SK-N-SH (cell line): Measurements from ENCODE around the gene OSBP2. TPM values are rescaled to one million over a fixed set of nuclear protein-coding genes. Genes with fewer than 3 reads are reported as not detected.
"Not testable (repeated sequence)": the region's sequence is repeated elsewhere in the genome, so short reads cannot be mapped to it uniquely, and the experiment has no call there.

Experiments
- CTCF ChIA-PET: fragments of 300-600, 350-600 bp; formaldehyde crosslinking; extraction: SDS; loops from one replicate; lab custom pipeline; 2021; lab: Yijun Ruan, JAX
- POLR2A ChIA-PET: fragments of 350-600 bp; sonication (Branson Sonifier 250); formaldehyde crosslinking; extraction: SDS; loops from one replicate; lab custom pipeline; 2020; ENCODE audit warnings: antibody characterized with exemption, inconsistent platforms; lab: Yijun Ruan, JAX
- DNase-seq: peaks from one replicate; pipeline ENCODE4 v3.0.0; 2012
- H2AFZ ChIP-seq: fragments of 200-600 bp; sonication (generic); 2 replicates; pipeline ENCODE4 v1.8.1; 2016; ENCODE audit warnings: antibody characterized with exemption, mild to moderate bottlenecking, low read depth
- H3F3A ChIP-seq: fragments of 200-600 bp; sonication (generic); replicated peaks from 2 replicates; pipeline ENCODE3; 2016; ENCODE audit warnings: antibody characterized with exemption, mild to moderate bottlenecking; ENCODE audit not compliant: insufficient read depth
- H3K27ac ChIP-seq, 2 experiments: fragments of 200-500 bp in 1 of 2; fragments of 200-600 bp in 1 of 2; sonication (Bioruptor generic) in 1 of 2; sonication (generic), shearing (Covaris generic) in 1 of 2; 2 replicates each; pipeline versions ENCODE4 v1.5.1 to v1.6.1; 2014 to 2016; ENCODE audit warnings: low read depth in 2 of 2, inconsistent platforms in 1 of 2, low read length in 1 of 2, mild to moderate bottlenecking in 1 of 2, mixed read lengths in 1 of 2
- H3K27me3 ChIP-seq: fragments of 200-600 bp; sonication (generic), shearing (Covaris generic); 2 replicates; pipeline ENCODE4 v1.6.1; 2016; ENCODE audit warnings: mixed run types; ENCODE audit not compliant: insufficient read depth
- H3K36me3 ChIP-seq, 2 experiments: fragments of 200-500 bp in 1 of 2; fragments of 200-600 bp in 1 of 2; sonication (Bioruptor generic) in 1 of 2; sonication (generic) in 1 of 2; replicated peaks in 1 of 2; 2 replicates each; pipeline versions ENCODE3 to v1.5.1; 2014 to 2016; ENCODE audit warnings: low read length in 1 of 2, mild to moderate bottlenecking in 1 of 2; ENCODE audit not compliant: insufficient read depth in 2 of 2, control insufficient read depth in 1 of 2
- H3K4me1 ChIP-seq, 2 experiments: fragments of 200-500 bp in 1 of 2; fragments of 200-600 bp in 1 of 2; sonication (Bioruptor generic) in 1 of 2; sonication (generic), shearing (Covaris generic) in 1 of 2; 2 replicates each; pipeline versions ENCODE4 v1.5.1 to v1.6.1; 2014 to 2016; ENCODE audit warnings: low read depth in 1 of 2, low read length in 1 of 2, mixed run types in 1 of 2; ENCODE audit not compliant: insufficient read depth in 2 of 2, control insufficient read depth in 1 of 2
- H3K4me2 ChIP-seq: fragments of 200-600 bp; sonication (generic), shearing (Covaris generic); 2 replicates; pipeline ENCODE4 v1.6.1; 2017; ENCODE audit warnings: mixed run types
- H3K4me3 ChIP-seq, 2 experiments: fragments of 200-500 bp in 1 of 2; fragments of 200-600 bp in 1 of 2; sonication (Bioruptor generic) in 1 of 2; sonication (generic), shearing (Covaris generic) in 1 of 2; 2 replicates each; pipeline versions ENCODE4 v1.5.1 to v1.8.1; 2014 to 2016; ENCODE audit warnings: low read depth in 2 of 2, inconsistent platforms in 1 of 2, low read length in 1 of 2, mild to moderate bottlenecking in 1 of 2, mixed read lengths in 1 of 2, moderate library complexity in 1 of 2
- H3K79me2 ChIP-seq: fragments of 200-600 bp; sonication (generic); 2 replicates; pipeline ENCODE4 v1.8.1; 2017; ENCODE audit warnings: mild to moderate bottlenecking; ENCODE audit not compliant: insufficient read depth
- H3K9ac ChIP-seq: fragments of 200-600 bp; sonication (generic); 2 replicates; pipeline ENCODE4 v1.6.1; 2017; ENCODE audit warnings: mixed run types
- H3K9me2 ChIP-seq: fragments of 200-600 bp; sonication (generic); 2 replicates; pipeline ENCODE4 v1.6.1; 2017; ENCODE audit warnings: mixed run types
- H3K9me3 ChIP-seq: fragments of 200-600 bp; sonication (generic); 2 replicates; pipeline ENCODE4 v1.6.1; 2017; ENCODE audit warnings: mixed run types, mild to moderate bottlenecking, moderate library complexity
- H4K20me1 ChIP-seq: fragments of 200-600 bp; sonication (generic); 2 replicates; pipeline ENCODE4 v1.6.1; 2017; ENCODE audit warnings: mild to moderate bottlenecking, mixed run types; ENCODE audit not compliant: insufficient read depth
- CHD2 ChIP-seq: fragments of 150-350 bp; IDR thresholded peaks from 2 replicates; pipeline ENCODE4 v1.6.1; 2018; ENCODE audit warnings: low read length; ENCODE audit not compliant: partially characterized antibody
- FOSL2 ChIP-seq: IDR thresholded peaks from 2 replicates; pipeline ENCODE4 v1.4.0; 2012; ENCODE audit warnings: low read depth, mild to moderate bottlenecking, moderate library complexity, borderline replicate concordance
- FOXJ3 ChIP-seq: sonication (generic); formaldehyde crosslinking; IDR thresholded peaks from 2 replicates; pipeline ENCODE4 v1.5.1; 2020; ENCODE audit warnings: mild to moderate bottlenecking, missing genetic modification reagents
- GABPA ChIP-seq: IDR thresholded peaks from 2 replicates; pipeline ENCODE4 v1.4.0; 2012; ENCODE audit warnings: low read depth, mild to moderate bottlenecking
- IRF3 ChIP-seq: fragments of 150-350 bp; IDR thresholded peaks from 2 replicates; pipeline ENCODE4 v1.6.1; 2016; ENCODE audit warnings: mild to moderate bottlenecking, low read depth, low read length
- JUND ChIP-seq: IDR thresholded peaks from 2 replicates; pipeline ENCODE4 v1.4.0; 2012
- NRF1 ChIP-seq: IDR thresholded peaks from 2 replicates; pipeline ENCODE4 v1.6.1; 2012; ENCODE audit warnings: low read depth, mild to moderate bottlenecking, low read length
- RFX5 ChIP-seq: IDR thresholded peaks from 2 replicates; pipeline ENCODE4 v1.6.1; 2012; ENCODE audit warnings: mild to moderate bottlenecking, improper control_type of control experiment, low read length
- SIN3A ChIP-seq: IDR thresholded peaks from 2 replicates; pipeline ENCODE4 v1.6.1; 2012; ENCODE audit warnings: low read depth, mild to moderate bottlenecking, low read length, moderate library complexity, borderline replicate concordance
- TAF1 ChIP-seq: IDR thresholded peaks from 2 replicates; pipeline ENCODE4 v1.6.1; 2012; ENCODE audit warnings: low read depth, mild to moderate bottlenecking, low read length, moderate library complexity, borderline replicate concordance
- TCF12 ChIP-seq: IDR thresholded peaks from 2 replicates; pipeline ENCODE4 v1.4.0; 2012
- USF2 ChIP-seq: fragments of 150-350 bp; IDR thresholded peaks from 2 replicates; pipeline ENCODE4 v1.6.1; 2017; ENCODE audit warnings: antibody characterized with exemption, low read length, low read depth, borderline replicate concordance
- ZBTB33 ChIP-seq: IDR thresholded peaks from 2 replicates; pipeline ENCODE4 v1.4.0; 2012; ENCODE audit warnings: low read depth, borderline replicate concordance
- WGBS: methylation state at CpG from one replicate; pipeline ENCODE4 v1.1.6; 2017; ENCODE audit warnings: low lambda C conversion rate; 5-methylcytosine and 5-hydroxymethylcytosine counted together
- polyA plus RNA-seq, 3 experiments: library from polyadenylated mRNA; depleted of rRNA; stranded (reverse); fragments of >200 nt; gene quantifications; 2 replicates each; pipeline ENCODE4 v1.2.3, GENCODE V29; 2012
- TF ChIP-seq, protein P1 (sequence below): IDR thresholded peaks from 2 replicates; pipeline ENCODE4 v1.4.0; 2012; ENCODE audit warnings: low read depth
- TF ChIP-seq, protein P2 (sequence below): fragments of 200-600 bp; sonication (generic); IDR thresholded peaks from 2 replicates; pipeline ENCODE4 v1.6.1; 2017; ENCODE audit warnings: antibody characterized with exemption, mild to moderate bottlenecking, moderate library complexity
- TF ChIP-seq, protein P3 (sequence below): IDR thresholded peaks from 2 replicates; pipeline ENCODE4 v1.6.1; 2012; ENCODE audit warnings: mild to moderate bottlenecking, low read depth, low read length, moderate library complexity

The OSBP2 gene
- polyA plus RNA-seq, 1 of the 3 experiments (the other 2 are of a cell fraction): 3.1 TPM

GRCh38 chr22:30776476-30776875 is 81.8 kb downstream of the OSBP2 start:
- ChIA-PET CTCF (no interaction called here), POLR2A (no interaction called here)
- no peaks in the 10 kb centered on the region; a peak in 2 of 4 replicates for H3K4me1 ChIP-seq
- H3K9me3 ChIP-seq: no peaks in the 10 kb centered on the region
- H3K27ac ChIP-seq: no peak overlapping the region
- DNase-seq: no peak
- WGBS: 53% methylated on average over 3 of the region's 3 CpGs
- no peak overlapping the region for H2AFZ ChIP-seq
- H3K4me2 ChIP-seq: no peak overlapping the region
- H3K79me2 ChIP-seq: no peaks in the 10 kb centered on the region
- no peak overlapping the region for H3K4me3 ChIP-seq
- no peaks in the 10 kb centered on the region for H3K36me3 ChIP-seq
- H3K9ac ChIP-seq: no peak overlapping the region
- no peak for TF ChIP-seq TAF1
- TF ChIP-seq, protein P1, sequence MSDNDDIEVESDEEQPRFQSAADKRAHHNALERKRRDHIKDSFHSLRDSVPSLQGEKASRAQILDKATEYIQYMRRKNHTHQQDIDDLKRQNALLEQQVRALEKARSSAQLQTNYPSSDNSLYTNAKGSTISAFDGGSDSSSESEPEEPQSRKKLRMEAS: no peak
- no peak for TF ChIP-seq FOXJ3 (CRISPR knock-in tag)
- TF ChIP-seq ZBTB33: no peak
- TF ChIP-seq, protein P2, sequence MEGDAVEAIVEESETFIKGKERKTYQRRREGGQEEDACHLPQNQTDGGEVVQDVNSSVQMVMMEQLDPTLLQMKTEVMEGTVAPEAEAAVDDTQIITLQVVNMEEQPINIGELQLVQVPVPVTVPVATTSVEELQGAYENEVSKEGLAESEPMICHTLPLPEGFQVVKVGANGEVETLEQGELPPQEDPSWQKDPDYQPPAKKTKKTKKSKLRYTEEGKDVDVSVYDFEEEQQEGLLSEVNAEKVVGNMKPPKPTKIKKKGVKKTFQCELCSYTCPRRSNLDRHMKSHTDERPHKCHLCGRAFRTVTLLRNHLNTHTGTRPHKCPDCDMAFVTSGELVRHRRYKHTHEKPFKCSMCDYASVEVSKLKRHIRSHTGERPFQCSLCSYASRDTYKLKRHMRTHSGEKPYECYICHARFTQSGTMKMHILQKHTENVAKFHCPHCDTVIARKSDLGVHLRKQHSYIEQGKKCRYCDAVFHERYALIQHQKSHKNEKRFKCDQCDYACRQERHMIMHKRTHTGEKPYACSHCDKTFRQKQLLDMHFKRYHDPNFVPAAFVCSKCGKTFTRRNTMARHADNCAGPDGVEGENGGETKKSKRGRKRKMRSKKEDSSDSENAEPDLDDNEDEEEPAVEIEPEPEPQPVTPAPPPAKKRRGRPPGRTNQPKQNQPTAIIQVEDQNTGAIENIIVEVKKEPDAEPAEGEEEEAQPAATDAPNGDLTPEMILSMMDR: no peak
- TF ChIP-seq TCF12: no peak
- no peak for TF ChIP-seq NRF1
- TF ChIP-seq, protein P3, sequence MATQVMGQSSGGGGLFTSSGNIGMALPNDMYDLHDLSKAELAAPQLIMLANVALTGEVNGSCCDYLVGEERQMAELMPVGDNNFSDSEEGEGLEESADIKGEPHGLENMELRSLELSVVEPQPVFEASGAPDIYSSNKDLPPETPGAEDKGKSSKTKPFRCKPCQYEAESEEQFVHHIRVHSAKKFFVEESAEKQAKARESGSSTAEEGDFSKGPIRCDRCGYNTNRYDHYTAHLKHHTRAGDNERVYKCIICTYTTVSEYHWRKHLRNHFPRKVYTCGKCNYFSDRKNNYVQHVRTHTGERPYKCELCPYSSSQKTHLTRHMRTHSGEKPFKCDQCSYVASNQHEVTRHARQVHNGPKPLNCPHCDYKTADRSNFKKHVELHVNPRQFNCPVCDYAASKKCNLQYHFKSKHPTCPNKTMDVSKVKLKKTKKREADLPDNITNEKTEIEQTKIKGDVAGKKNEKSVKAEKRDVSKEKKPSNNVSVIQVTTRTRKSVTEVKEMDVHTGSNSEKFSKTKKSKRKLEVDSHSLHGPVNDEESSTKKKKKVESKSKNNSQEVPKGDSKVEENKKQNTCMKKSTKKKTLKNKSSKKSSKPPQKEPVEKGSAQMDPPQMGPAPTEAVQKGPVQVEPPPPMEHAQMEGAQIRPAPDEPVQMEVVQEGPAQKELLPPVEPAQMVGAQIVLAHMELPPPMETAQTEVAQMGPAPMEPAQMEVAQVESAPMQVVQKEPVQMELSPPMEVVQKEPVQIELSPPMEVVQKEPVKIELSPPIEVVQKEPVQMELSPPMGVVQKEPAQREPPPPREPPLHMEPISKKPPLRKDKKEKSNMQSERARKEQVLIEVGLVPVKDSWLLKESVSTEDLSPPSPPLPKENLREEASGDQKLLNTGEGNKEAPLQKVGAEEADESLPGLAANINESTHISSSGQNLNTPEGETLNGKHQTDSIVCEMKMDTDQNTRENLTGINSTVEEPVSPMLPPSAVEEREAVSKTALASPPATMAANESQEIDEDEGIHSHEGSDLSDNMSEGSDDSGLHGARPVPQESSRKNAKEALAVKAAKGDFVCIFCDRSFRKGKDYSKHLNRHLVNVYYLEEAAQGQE: no peak
- no peak for TF ChIP-seq USF2
- TF ChIP-seq FOSL2: no peak
- TF ChIP-seq IRF3: no peak
- TF ChIP-seq CHD2: no peak
- TF ChIP-seq RFX5: no peak
- no peak for TF ChIP-seq GABPA
- no peak for TF ChIP-seq JUND
- TF ChIP-seq SIN3A: no peak
- TF ChIP-seq, all 33 proteins: peak for 0
- Histone ChIP-seq H3F3A (no peaks in the 10 kb centered on the region), H3K27me3 (no peaks in the 10 kb centered on the region), H3K9me2 (no peaks in the 10 kb centered on the region), H4K20me1 (no peaks in the 10 kb centered on the region)

DNA sequence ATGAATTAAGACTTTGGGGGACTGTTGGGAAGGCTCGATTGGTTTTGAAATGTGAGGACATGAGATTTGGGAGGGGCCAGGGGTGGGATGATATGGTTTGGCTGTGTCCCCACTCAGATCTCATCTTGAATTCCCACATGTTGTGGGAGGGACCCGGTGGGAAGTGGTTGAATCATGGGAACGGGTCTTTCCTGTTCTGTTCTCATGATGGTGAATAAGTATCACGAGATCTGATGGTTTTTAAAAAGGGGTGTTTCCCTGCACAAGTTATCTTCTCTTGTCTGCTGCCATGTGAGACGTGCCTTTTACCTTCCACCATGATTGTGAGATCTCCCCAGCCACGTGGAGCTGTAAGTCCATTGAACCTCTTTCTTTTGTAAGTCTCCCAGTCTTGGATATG is 82.5 kb downstream of the OSBP2 start:
- H2AFZ ChIP-seq, POLR2A ChIA-PET, H3K27ac ChIP-seq, H3K9ac ChIP-seq, H3K9me2 ChIP-seq, H3K36me3 ChIP-seq, DNase-seq, H3K27me3 ChIP-seq, H3F3A ChIP-seq, H3K4me3 ChIP-seq, H3K79me2 ChIP-seq, H3K4me2 ChIP-seq, H3K9me3 ChIP-seq, H3K4me1 ChIP-seq, H4K20me1 ChIP-seq: not testable (repeated sequence)
- CTCF ChIA-PET: interaction anchor here (1.1 to 2.1 kb wide), 5 partner anchors 13 to 144 kb away, joined by 4 to 14 read pairs (median 5); no protein-coding TSS in a partner anchor
- WGBS: 73% methylated on average over 6 of the region's 6 CpGs
